CD4-positive, alpha-beta memory T cell (primary cell): ENCODE data around the gene CD28. TPM values are rescaled to one million over a fixed set of nuclear protein-coding genes. Genes with fewer than 3 reads are reported as not detected.

ENCODE experiments used
- CTCF ChIA-PET: fragments of 350-600 bp; sonication (Branson Sonifier 250); formaldehyde crosslinking; loops from one replicate; lab custom pipeline; 2021; ENCODE audit warnings: inconsistent platforms; ENCODE audit not compliant: partially characterized antibody; lab: Charles Lee
- POLR2A ChIA-PET: fragments of 350-600 bp; sonication (Branson Sonifier 250); formaldehyde crosslinking; loops from one replicate; lab custom pipeline; 2021; ENCODE audit not compliant: partially characterized antibody; lab: Charles Lee
- DNase-seq, 5 donors: peaks; one replicate each; pipeline versions ENCODE4 v3.0.0 to v3.0.0-alpha.2; 2020 to 2022; ENCODE audit warnings: mixed read lengths in 1 of 5
- H3K27ac ChIP-seq: one replicate; pipeline ENCODE4 v1.7.0; 2013; ENCODE audit warnings: low read depth, low read length
- H3K27me3 ChIP-seq: 2 replicates; pipeline ENCODE4 v1.7.0; 2013; ENCODE audit warnings: mild to moderate bottlenecking, low read length, moderate library complexity; ENCODE audit not compliant: insufficient read depth
- H3K36me3 ChIP-seq: 2 replicates; pipeline ENCODE4 v1.7.0; 2013; ENCODE audit warnings: mild to moderate bottlenecking, low read length, moderate library complexity; ENCODE audit not compliant: insufficient read depth
- H3K4me1 ChIP-seq: 2 replicates; pipeline ENCODE4 v1.7.0; 2013; ENCODE audit warnings: mild to moderate bottlenecking, low read length, moderate library complexity; ENCODE audit not compliant: insufficient read depth
- H3K4me3 ChIP-seq, 2 donors: one replicate each; pipeline ENCODE4 v1.7.0; 2013; ENCODE audit warnings: low read length in 2 of 2, mild to moderate bottlenecking in 1 of 2
- H3K9me3 ChIP-seq, 2 donors: one replicate each; pipeline ENCODE4 v1.7.0; 2013; ENCODE audit warnings: low read length in 2 of 2, control low read depth in 1 of 2; ENCODE audit not compliant: control insufficient read depth in 1 of 2
- H3K27ac Mint-ChIP-seq, 7 donors: one replicate each; pipeline ENCODE4 v1.8.0; 2020 to 2021; ENCODE audit warnings: mixed read lengths in 7 of 7, mild to moderate bottlenecking in 6 of 7, inconsistent platforms in 3 of 7, moderate library complexity in 3 of 7
- H3K27me3 Mint-ChIP-seq, 2 donors: one replicate each; pipeline ENCODE4 v1.8.0; 2020 to 2021; ENCODE audit warnings: mixed read lengths in 2 of 2
- H3K36me3 Mint-ChIP-seq, 2 donors: one replicate each; pipeline ENCODE4 v1.8.0; 2020 to 2021; ENCODE audit warnings: mixed read lengths in 2 of 2, inconsistent platforms in 1 of 2, mild to moderate bottlenecking in 1 of 2
- H3K4me1 Mint-ChIP-seq, 4 donors: one replicate each; pipeline ENCODE4 v1.8.0; 2020 to 2021; ENCODE audit warnings: mixed read lengths in 4 of 4, mild to moderate bottlenecking in 1 of 4
- H3K4me3 Mint-ChIP-seq, 8 donors: one replicate each; pipeline ENCODE4 v1.8.0; 2020 to 2021; ENCODE audit warnings: mixed read lengths in 8 of 8, mild to moderate bottlenecking in 7 of 8, moderate library complexity in 6 of 8, inconsistent platforms in 3 of 8
- H3K9me3 Mint-ChIP-seq, 8 donors: one replicate each; pipeline ENCODE4 v1.8.0; 2020 to 2021; ENCODE audit warnings: mixed read lengths in 8 of 8, mild to moderate bottlenecking in 5 of 8, inconsistent platforms in 3 of 8, moderate library complexity in 1 of 8
- intact Hi-C: fragments of 100-400 bp; cut with micrococcal nuclease; formaldehyde crosslinking; loops from one replicate; pipeline ENCODE4 v1.15.1; 2023
- polyA plus RNA-seq, 2 donors: library from polyadenylated mRNA; unstranded; fragments of 300-500 nt; fragmentation: Illumina TruSeq; gene quantifications; one replicate each; pipeline ENCODE4 v1.2.3, GENCODE V29; 2021
- total RNA-seq, 2 experiments: library from RNA; stranded (reverse); gene quantifications; one replicate each; pipeline ENCODE4 v1.2.3, GENCODE V29; 2021

Gene CD28
- total and polyA plus RNA-seq, 4 experiments from 2014 or later = 80.0 to 222 (median 167) TPM

DNA sequence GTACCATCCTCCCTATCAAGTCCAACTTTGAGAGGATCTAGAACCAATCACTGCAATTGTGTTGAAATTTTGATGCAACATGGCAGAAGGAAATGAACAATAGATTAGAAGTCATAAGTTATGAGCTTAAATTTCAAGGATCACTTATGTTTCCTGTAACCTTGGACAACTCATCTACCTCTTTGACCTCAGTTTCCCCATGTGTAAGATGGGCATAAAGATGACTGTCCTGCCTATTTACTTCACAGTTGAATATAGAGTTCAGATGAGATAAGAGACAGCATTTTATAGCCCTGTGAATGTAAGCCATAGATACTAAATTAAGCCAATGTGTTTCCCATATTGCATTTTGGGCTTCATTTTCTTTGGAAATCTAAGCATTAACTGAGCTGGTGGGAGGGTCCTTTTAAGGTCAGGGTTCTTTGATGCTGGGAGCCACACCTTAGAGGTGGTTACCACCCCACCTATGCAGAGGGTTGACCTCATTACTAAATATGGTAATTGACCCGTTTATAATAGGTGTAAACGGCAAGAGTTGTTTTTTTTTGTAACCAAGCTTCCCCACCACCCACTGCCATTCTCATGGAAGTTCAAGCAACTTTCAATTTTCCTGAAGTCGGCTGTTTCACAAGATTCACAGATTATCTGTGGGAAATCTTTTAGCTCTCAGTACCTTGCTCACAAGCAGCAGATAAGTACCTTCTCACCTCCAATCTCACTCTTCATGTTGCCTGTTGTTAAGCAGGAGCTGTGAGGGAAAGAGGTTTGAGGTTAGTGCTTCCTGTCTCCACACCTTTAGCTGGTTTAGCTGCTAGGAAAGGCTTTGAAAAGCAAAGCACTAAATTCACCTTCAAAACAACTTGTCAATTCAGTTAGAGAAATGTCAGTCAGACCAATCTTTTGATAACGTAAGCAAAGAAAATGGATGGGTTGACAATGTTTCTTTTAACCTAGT lies 13.3 kb downstream of the CD28 start:
- peaks cover 78 to 97% (median 88%) of the 10 kb centered on the region in 4 donors for H3K4me1 Mint-ChIP-seq
- no peaks in the 10 kb centered on the region for H3K27me3 Mint-ChIP-seq
- H3K4me1 ChIP-seq = peaks cover 100% of the 10 kb centered on the region
- H3K9me3 ChIP-seq = no peaks in the 10 kb centered on the region
- H3K27ac Mint-ChIP-seq = peak overlapping the region; percentile 94 to 98 (median 95)
- POLR2A ChIA-PET = interaction anchor here (0.7 to 21.6 kb wide), 23 partner anchors 11 to 251 kb away, joined by 3 to 794 read pairs (median 6); partner anchors contain the start of genes CD28, CTLA4 and RAPH1
- CTCF ChIA-PET = interaction anchor here (1.1 to 3.8 kb wide), 13 partner anchors 9 to 96 kb away, joined by 3 to 35 read pairs (median 11); partner anchors contain the start of gene CD28
- intact Hi-C loops = loop anchor here (1.0 to 2.0 kb wide), 4 partner anchors 8 to 63 kb away; no protein-coding TSS in a partner anchor
- H3K4me3 ChIP-seq = peak overlapping the region; percentile 13 to 45
- peaks cover 47 to 61% of the 10 kb centered on the region in 2 donors for H3K36me3 Mint-ChIP-seq
- peaks cover 6% of the 10 kb centered on the region for H3K36me3 ChIP-seq
- H3K27me3 ChIP-seq = no peaks in the 10 kb centered on the region
- H3K27ac ChIP-seq = peak overlapping the region; percentile 52
- peak; percentile 80 to 87 (median 82) for DNase-seq
- peaks cover 0 to 3% (median 0%) of the 10 kb centered on the region in 8 donors for H3K9me3 Mint-ChIP-seq
- H3K4me3 Mint-ChIP-seq = peak overlapping the region; percentile 67 to 92 (median 80)

DNA sequence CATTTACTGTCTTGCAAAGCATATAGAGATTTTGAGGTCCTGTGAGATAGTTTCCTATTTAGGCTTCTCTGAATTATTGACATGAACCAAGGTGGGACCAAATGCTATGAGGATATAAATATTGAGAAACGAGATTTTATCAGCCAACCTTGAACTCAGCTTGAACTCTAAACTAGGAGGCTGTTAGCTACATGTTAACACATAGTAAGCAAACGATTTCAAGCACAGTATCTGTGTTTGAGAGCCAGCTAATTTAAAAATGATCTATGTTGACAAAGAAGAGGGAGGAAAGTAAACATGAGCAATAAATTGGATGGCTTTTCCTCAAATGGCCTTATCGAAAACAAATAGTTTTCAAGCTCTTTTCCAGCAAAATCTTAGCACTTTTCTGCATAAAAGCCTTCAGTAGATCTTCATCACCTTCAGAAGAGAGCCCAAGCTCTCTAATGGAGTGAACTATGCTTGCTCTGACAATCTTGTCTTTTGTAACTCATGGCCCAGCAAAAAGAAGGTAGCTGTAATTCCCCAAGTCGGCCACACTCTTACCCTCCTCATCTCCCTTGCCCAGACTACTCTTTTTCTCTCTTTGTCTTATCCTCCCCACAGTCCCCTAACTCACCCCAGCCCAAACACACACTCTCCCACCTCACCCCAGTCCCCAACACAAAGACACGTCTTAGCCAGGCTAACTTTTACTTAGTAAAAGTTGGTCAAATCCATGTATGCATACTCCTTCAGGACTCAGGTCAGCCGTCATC lies 14.7 kb downstream of the CD28 start:
- H3K4me1 ChIP-seq = peaks cover 100% of the 10 kb centered on the region

DNA sequence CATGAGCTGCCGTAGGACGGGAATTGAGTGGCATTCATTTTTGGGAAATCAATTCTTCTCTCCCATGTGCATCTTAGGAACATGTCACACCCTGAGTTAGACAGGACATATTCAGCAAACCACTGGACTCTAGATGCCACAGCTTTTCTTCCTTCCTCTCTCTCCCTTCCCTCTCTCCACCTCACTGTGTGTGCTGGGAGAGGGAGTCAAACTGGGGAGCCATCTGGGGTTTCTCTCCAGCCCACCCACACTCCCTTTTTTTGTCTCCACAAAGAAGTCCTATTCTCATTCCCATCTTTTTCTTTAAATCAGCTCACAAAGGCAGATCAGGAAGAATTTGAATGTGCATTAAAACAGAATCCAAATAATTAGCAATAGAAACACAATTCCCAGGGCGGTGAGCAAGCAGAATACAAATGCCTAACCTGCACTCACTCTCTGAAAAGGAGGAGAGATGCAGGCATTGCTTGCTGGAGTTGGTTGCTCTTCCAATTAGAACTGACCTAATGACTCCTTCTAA lies 15.4 kb downstream of the CD28 start:
- Histone ChIP-seq H3K27me3 (no peaks in the 10 kb centered on the region), H3K4me3 (peak overlapping the region in 1 of 2 donors; percentile 45), H3K36me3 (peaks cover 4% of the 10 kb centered on the region), H3K4me1 (peaks cover 100% of the 10 kb centered on the region), H3K9me3 (no peaks in the 10 kb centered on the region), H3K27ac (peak overlapping the region; percentile 52)
- Mint-ChIP-seq H3K9me3 (peaks cover 0 to 3% (median 0%) of the 10 kb centered on the region in 8 donors), H3K27ac (peak overlapping the region; percentile 94 to 98 (median 95)), H3K4me1 (peaks cover 72 to 96% (median 85%) of the 10 kb centered on the region in 4 donors), H3K36me3 (peaks cover 46 to 59% of the 10 kb centered on the region in 2 donors), H3K4me3 (peak overlapping the region; percentile 63 to 92 (median 80)), H3K27me3 (no peaks in the 10 kb centered on the region)
- no peak for DNase-seq
- CTCF ChIA-PET = interaction anchor here (0.9 to 3.8 kb wide), 8 partner anchors 10 to 94 kb away, joined by 3 to 35 read pairs (median 12); no protein-coding TSS in a partner anchor
- POLR2A ChIA-PET = interaction anchor here (0.6 to 21.6 kb wide), 14 partner anchors 9 to 187 kb away, joined by 3 to 794 read pairs (median 6); partner anchors contain the start of genes CD28, CTLA4 and RAPH1
- intact Hi-C loops = no loop called here

More for the DNA sequence above, 14.7 kb downstream of the CD28 start:
- intact Hi-C loops = loop anchor here (1.0 kb wide), 3 partner anchors 10 to 20 kb away; no protein-coding TSS in a partner anchor
- Mint-ChIP-seq H3K27ac (peak overlapping the region; percentile 94 to 98 (median 95)), H3K36me3 (peaks cover 44 to 57% of the 10 kb centered on the region in 2 donors), H3K27me3 (no peaks in the 10 kb centered on the region), H3K9me3 (peaks cover 0 to 3% (median 0%) of the 10 kb centered on the region in 8 donors), H3K4me3 (peak overlapping the region; percentile 63 to 92 (median 80)), H3K4me1 (peaks cover 72 to 96% (median 85%) of the 10 kb centered on the region in 4 donors)
- peak in 2 of 5 donors; percentile 48 for DNase-seq
- H3K4me3 ChIP-seq = peak overlapping the region; percentile 7 to 45
- ChIA-PET CTCF (interaction anchor here (0.9 to 3.8 kb wide), 9 partner anchors 11 to 95 kb away, joined by 3 to 35 read pairs (median 11); no protein-coding TSS in a partner anchor), POLR2A (interaction anchor here (0.6 to 21.6 kb wide), 23 partner anchors 10 to 483 kb away, joined by 3 to 794 read pairs (median 5); partner anchors contain the start of genes ABI2, CD28, CTLA4 and RAPH1)
- H3K9me3 ChIP-seq = no peaks in the 10 kb centered on the region
- no peaks in the 10 kb centered on the region for H3K27me3 ChIP-seq
- H3K27ac ChIP-seq = peak overlapping the region; percentile 52
- H3K36me3 ChIP-seq = peaks cover 1% of the 10 kb centered on the region

DNA sequence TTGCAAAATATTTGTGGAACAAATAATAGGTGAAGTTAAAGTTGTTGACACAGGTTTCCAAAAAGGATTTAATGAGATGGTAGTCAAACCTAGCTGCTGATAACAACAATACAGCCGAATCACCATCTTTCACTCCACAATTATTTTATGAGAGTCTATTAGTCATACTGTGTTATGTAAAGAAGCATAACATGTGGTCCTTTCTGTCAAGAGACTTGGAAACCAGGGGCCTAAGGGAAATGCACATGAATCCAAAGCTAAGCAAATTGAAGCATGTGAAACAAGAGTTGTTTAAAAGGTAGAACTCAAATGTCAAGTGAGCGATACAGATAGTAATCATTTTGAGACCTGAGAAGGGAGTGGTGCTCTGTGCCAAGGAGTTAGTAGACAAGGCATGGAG lies 16.0 kb downstream of the CD28 start:
- peaks cover 48 to 63% of the 10 kb centered on the region in 2 donors for H3K36me3 Mint-ChIP-seq

DNA sequence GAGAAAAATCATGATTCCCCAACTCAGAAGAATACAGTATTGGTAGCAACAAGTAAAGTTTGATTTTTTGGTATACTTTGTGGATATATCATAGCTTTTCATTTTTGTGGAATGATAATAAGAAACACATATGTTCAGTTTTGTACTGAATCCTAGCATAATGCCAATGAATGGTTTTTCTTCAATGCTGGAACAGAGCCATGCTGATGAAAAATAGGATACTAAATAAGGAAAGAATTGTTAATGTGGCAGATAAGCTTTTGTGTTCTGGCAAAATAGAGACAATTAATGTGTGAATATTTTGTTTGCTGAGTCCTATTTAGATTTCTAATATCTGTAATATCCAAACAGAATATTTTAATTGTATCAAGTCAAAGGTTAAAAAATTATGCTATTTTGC lies 21.9 kb downstream of the CD28 start:
- DNase-seq = no peak
- Mint-ChIP-seq H3K27ac (peak overlapping the region in 3 of 7 donors; percentile 42 to 65 (median 46)), H3K4me1 (peaks cover 66 to 94% (median 82%) of the 10 kb centered on the region in 4 donors), H3K9me3 (no peaks in the 10 kb centered on the region), H3K27me3 (no peaks in the 10 kb centered on the region), H3K36me3 (peaks cover 80 to 83% of the 10 kb centered on the region in 2 donors), H3K4me3 (peak overlapping the region in 2 of 8 donors; percentile 21 to 38)
- Histone ChIP-seq H3K9me3 (no peaks in the 10 kb centered on the region), H3K4me3 (no peak overlapping the region), H3K27me3 (no peaks in the 10 kb centered on the region), H3K27ac (no peak overlapping the region), H3K4me1 (peaks cover 94% of the 10 kb centered on the region), H3K36me3 (peaks cover 31% of the 10 kb centered on the region)
- CTCF ChIA-PET = interaction anchor here (0.7 to 1.3 kb wide), 3 partner anchors 8 to 181 kb away, joined by 3 to 4 read pairs (median 3); no protein-coding TSS in a partner anchor
- intact Hi-C loops = no loop called here
- POLR2A ChIA-PET = interaction anchor here (0.9 to 10.0 kb wide), 6 partner anchors 8 to 146 kb away, joined by 3 to 189 read pairs (median 3); no protein-coding TSS in a partner anchor

More for the DNA sequence above, 16.0 kb downstream of the CD28 start:
- H3K27me3 Mint-ChIP-seq = no peaks in the 10 kb centered on the region
- POLR2A ChIA-PET = interaction anchor here (0.7 to 21.6 kb wide), 9 partner anchors 9 to 169 kb away, joined by 3 to 794 read pairs (median 4); partner anchors contain the start of gene CD28
- CTCF ChIA-PET = interaction anchor here (3.1 to 3.8 kb wide), 2 partner anchors 9 to 18 kb away, joined by 32 to 35 read pairs; no protein-coding TSS in a partner anchor
- H3K4me1 ChIP-seq = peaks cover 98% of the 10 kb centered on the region
- H3K27ac Mint-ChIP-seq = peak overlapping the region; percentile 94 to 98 (median 95)
- H3K9me3 Mint-ChIP-seq = peaks cover 0 to under 1% (median 0%) of the 10 kb centered on the region in 8 donors
- peak overlapping the region in 7 of 8 donors; percentile 19 to 92 (median 80) for H3K4me3 Mint-ChIP-seq
- peaks cover 71 to 97% (median 85%) of the 10 kb centered on the region in 4 donors for H3K4me1 Mint-ChIP-seq
- H3K9me3 ChIP-seq = no peaks in the 10 kb centered on the region
- peak overlapping the region; percentile 52 for H3K27ac ChIP-seq
- H3K36me3 ChIP-seq = peaks cover 8% of the 10 kb centered on the region
- no peak for DNase-seq
- intact Hi-C loops = no loop called here
- no peaks in the 10 kb centered on the region for H3K27me3 ChIP-seq
- H3K4me3 ChIP-seq = peak overlapping the region in 1 of 2 donors; percentile 45
